ENCODE results near the gene BLOC1S2. TPM values are rescaled to one million over a fixed set of nuclear protein-coding genes. Genes with fewer than 3 reads are reported as not detected.

The BLOC1S2 gene
- total RNA-seq, 1 experiment from 2014 or later, result 54.1 TPM

DNA sequence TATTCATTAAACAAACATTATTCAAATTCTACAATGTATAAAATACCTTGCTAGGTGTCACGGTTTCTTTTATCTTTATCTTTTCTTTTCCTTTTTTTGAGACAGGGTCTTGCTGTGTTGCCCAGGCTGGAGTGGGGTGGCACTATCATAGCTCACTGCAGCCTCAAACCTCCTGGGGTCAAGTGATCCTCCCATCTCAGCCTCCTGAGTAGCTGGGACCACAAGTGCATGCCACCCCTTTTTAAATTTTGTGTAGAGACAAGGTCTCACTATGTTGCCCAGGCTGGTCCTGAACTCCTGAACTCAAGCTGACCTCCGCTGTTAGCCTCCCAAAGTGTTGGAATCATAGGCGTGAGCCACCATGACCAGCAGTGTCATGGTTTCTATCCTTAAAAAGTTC is 17.9 kb upstream of the BLOC1S2 start:
- ChIA-PET POLR2A (no interaction called here), CTCF (interaction anchor here (0.6 to 1.3 kb wide), 6 partner anchors 17 to 205 kb away, joined by 3 to 10 read pairs (median 6); partner anchors contain the start of gene PKD2L1)
- Mint-ChIP-seq H3K9me3 (peaks cover 25% of the 10 kb centered on the region), H3K4me3 (no peak overlapping the region), H3K27ac (no peak overlapping the region), H3K4me1 (peaks cover 26% of the 10 kb centered on the region), H3K36me3 (peaks cover 20% of the 10 kb centered on the region), H3K27me3 (ENCODE audit: low read depth) (peaks cover 8% of the 10 kb centered on the region; the same call in 1 of the 2 replicates)
- ATAC-seq, result no peak
- DNase-seq (ENCODE audit: low spot score), result no peak
- TF ChIP-seq, protein P1, sequence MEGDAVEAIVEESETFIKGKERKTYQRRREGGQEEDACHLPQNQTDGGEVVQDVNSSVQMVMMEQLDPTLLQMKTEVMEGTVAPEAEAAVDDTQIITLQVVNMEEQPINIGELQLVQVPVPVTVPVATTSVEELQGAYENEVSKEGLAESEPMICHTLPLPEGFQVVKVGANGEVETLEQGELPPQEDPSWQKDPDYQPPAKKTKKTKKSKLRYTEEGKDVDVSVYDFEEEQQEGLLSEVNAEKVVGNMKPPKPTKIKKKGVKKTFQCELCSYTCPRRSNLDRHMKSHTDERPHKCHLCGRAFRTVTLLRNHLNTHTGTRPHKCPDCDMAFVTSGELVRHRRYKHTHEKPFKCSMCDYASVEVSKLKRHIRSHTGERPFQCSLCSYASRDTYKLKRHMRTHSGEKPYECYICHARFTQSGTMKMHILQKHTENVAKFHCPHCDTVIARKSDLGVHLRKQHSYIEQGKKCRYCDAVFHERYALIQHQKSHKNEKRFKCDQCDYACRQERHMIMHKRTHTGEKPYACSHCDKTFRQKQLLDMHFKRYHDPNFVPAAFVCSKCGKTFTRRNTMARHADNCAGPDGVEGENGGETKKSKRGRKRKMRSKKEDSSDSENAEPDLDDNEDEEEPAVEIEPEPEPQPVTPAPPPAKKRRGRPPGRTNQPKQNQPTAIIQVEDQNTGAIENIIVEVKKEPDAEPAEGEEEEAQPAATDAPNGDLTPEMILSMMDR (IDR thresholded peaks at IDR 0.05), result no peak
- no peak for TF ChIP-seq CREB1 (CRISPR knock-in tag; IDR thresholded peaks at IDR 0.05)
- 0 out of 2 replicates have a peak, but pooled peaks have one; percentile 12 for TF ChIP-seq GTF2I (CRISPR knock-in tag; conservative IDR thresholded peaks at IDR 0.05)
- TF ChIP-seq ZNF121 (CRISPR knock-in tag; IDR thresholded peaks at IDR 0.05), result peak; percentile 77

DNA sequence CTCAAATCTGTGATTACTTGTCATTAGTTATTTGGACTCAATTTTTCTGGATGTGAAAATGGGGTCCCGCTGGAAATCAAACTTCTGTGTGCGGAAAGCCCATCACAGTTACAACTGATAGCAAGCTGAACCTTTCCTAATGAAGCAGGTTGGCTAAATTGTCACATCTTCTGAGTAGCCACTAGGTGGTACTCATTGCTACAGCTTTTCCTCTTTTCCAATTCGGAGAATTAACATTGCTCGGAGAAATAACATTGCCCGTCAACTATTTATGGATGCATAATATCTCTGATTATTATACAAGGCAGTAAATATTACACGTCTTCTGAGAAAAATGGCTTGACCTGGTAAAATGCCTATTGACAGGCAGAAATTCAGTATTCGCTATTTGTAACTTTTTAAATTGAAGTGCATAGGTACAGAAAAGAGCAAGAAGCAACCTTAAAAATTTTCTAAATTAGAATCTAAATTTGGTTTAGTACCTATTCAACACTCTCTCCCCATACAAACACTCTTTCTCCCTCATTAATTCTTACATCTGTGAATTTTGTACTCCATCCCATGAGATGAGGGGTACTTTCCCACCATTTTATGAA is 17.3 kb upstream of the BLOC1S2 start:
- TF ChIP-seq, protein P2, sequence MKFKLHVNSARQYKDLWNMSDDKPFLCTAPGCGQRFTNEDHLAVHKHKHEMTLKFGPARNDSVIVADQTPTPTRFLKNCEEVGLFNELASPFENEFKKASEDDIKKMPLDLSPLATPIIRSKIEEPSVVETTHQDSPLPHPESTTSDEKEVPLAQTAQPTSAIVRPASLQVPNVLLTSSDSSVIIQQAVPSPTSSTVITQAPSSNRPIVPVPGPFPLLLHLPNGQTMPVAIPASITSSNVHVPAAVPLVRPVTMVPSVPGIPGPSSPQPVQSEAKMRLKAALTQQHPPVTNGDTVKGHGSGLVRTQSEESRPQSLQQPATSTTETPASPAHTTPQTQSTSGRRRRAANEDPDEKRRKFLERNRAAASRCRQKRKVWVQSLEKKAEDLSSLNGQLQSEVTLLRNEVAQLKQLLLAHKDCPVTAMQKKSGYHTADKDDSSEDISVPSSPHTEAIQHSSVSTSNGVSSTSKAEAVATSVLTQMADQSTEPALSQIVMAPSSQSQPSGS (CRISPR knock-in tag; IDR thresholded peaks at IDR 0.05; ENCODE audit: borderline replicate concordance, low read depth), result no peak
- TF ChIP-seq NR3C1 (CRISPR knock-in tag; conservative IDR thresholded peaks at IDR 0.05; ENCODE audit: low read depth) (no peak), NFE2L1 (CRISPR knock-in tag; IDR thresholded peaks at IDR 0.05) (no peak), KAT7 (CRISPR knock-in tag; IDR thresholded peaks at IDR 0.05; ENCODE audit: borderline replicate concordance) (no peak), GTF2I (CRISPR knock-in tag; conservative IDR thresholded peaks at IDR 0.05) (no peak), ZNF416 (CRISPR knock-in tag; IDR thresholded peaks at IDR 0.05) (no peak), TCF7 (CRISPR knock-in tag; IDR thresholded peaks at IDR 0.05; ENCODE audit: low read depth) (no peak), HMGA2 (CRISPR knock-in tag; IDR thresholded peaks at IDR 0.05) (no peak), PRRX2 (CRISPR knock-in tag; IDR thresholded peaks at IDR 0.05) (no peak), FOXP1 (CRISPR knock-in tag; IDR thresholded peaks at IDR 0.05; ENCODE audit: borderline replicate concordance) (no peak), ZNF219 (CRISPR knock-in tag; IDR thresholded peaks at IDR 0.05; ENCODE audit: borderline replicate concordance) (no peak)
- TF ChIP-seq, protein P3, sequence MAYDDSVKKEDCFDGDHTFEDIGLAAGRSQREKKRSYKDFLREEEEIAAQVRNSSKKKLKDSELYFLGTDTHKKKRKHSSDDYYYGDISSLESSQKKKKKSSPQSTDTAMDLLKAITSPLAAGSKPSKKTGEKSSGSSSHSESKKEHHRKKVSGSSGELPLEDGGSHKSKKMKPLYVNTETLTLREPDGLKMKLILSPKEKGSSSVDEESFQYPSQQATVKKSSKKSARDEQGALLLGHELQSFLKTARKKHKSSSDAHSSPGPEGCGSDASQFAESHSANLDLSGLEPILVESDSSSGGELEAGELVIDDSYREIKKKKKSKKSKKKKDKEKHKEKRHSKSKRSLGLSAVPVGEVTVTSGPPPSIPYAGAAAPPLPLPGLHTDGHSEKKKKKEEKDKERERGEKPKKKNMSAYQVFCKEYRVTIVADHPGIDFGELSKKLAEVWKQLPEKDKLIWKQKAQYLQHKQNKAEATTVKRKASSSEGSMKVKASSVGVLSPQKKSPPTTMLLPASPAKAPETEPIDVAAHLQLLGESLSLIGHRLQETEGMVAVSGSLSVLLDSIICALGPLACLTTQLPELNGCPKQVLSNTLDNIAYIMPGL (CRISPR knock-in tag; IDR thresholded peaks at IDR 0.05), result no peak
- TF ChIP-seq, protein P4, sequence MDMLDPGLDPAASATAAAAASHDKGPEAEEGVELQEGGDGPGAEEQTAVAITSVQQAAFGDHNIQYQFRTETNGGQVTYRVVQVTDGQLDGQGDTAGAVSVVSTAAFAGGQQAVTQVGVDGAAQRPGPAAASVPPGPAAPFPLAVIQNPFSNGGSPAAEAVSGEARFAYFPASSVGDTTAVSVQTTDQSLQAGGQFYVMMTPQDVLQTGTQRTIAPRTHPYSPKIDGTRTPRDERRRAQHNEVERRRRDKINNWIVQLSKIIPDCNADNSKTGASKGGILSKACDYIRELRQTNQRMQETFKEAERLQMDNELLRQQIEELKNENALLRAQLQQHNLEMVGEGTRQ (CRISPR knock-in tag; IDR thresholded peaks at IDR 0.05), result no peak
- TF ChIP-seq, protein P5, sequence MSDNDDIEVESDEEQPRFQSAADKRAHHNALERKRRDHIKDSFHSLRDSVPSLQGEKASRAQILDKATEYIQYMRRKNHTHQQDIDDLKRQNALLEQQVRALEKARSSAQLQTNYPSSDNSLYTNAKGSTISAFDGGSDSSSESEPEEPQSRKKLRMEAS (CRISPR knock-in tag; IDR thresholded peaks at IDR 0.05), result no peak
- TF ChIP-seq, protein P6, sequence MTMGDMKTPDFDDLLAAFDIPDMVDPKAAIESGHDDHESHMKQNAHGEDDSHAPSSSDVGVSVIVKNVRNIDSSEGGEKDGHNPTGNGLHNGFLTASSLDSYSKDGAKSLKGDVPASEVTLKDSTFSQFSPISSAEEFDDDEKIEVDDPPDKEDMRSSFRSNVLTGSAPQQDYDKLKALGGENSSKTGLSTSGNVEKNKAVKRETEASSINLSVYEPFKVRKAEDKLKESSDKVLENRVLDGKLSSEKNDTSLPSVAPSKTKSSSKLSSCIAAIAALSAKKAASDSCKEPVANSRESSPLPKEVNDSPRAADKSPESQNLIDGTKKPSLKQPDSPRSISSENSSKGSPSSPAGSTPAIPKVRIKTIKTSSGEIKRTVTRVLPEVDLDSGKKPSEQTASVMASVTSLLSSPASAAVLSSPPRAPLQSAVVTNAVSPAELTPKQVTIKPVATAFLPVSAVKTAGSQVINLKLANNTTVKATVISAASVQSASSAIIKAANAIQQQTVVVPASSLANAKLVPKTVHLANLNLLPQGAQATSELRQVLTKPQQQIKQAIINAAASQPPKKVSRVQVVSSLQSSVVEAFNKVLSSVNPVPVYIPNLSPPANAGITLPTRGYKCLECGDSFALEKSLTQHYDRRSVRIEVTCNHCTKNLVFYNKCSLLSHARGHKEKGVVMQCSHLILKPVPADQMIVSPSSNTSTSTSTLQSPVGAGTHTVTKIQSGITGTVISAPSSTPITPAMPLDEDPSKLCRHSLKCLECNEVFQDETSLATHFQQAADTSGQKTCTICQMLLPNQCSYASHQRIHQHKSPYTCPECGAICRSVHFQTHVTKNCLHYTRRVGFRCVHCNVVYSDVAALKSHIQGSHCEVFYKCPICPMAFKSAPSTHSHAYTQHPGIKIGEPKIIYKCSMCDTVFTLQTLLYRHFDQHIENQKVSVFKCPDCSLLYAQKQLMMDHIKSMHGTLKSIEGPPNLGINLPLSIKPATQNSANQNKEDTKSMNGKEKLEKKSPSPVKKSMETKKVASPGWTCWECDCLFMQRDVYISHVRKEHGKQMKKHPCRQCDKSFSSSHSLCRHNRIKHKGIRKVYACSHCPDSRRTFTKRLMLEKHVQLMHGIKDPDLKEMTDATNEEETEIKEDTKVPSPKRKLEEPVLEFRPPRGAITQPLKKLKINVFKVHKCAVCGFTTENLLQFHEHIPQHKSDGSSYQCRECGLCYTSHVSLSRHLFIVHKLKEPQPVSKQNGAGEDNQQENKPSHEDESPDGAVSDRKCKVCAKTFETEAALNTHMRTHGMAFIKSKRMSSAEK (CRISPR knock-in tag; IDR thresholded peaks at IDR 0.05; ENCODE audit: borderline replicate concordance), result no peak
- TF ChIP-seq, protein P7, sequence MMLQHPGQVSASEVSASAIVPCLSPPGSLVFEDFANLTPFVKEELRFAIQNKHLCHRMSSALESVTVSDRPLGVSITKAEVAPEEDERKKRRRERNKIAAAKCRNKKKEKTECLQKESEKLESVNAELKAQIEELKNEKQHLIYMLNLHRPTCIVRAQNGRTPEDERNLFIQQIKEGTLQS (CRISPR knock-in tag; conservative IDR thresholded peaks at IDR 0.05), result no peak
- TF ChIP-seq, protein P8, sequence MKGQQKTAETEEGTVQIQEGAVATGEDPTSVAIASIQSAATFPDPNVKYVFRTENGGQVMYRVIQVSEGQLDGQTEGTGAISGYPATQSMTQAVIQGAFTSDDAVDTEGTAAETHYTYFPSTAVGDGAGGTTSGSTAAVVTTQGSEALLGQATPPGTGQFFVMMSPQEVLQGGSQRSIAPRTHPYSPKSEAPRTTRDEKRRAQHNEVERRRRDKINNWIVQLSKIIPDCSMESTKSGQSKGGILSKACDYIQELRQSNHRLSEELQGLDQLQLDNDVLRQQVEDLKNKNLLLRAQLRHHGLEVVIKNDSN (CRISPR knock-in tag; IDR thresholded peaks at IDR 0.05), result no peak
- TF ChIP-seq, protein P9, sequence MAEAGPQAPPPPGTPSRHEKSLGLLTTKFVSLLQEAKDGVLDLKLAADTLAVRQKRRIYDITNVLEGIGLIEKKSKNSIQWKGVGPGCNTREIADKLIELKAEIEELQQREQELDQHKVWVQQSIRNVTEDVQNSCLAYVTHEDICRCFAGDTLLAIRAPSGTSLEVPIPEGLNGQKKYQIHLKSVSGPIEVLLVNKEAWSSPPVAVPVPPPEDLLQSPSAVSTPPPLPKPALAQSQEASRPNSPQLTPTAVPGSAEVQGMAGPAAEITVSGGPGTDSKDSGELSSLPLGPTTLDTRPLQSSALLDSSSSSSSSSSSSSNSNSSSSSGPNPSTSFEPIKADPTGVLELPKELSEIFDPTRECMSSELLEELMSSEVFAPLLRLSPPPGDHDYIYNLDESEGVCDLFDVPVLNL (CRISPR knock-in tag; IDR thresholded peaks at IDR 0.05; ENCODE audit: borderline replicate concordance, low read depth), result no peak
- Mint-ChIP-seq H3K4me3 (no peak overlapping the region), H3K27ac (no peak overlapping the region), H3K36me3 (peaks cover 20% of the 10 kb centered on the region), H3K27me3 (ENCODE audit: low read depth) (peaks cover 7% of the 10 kb centered on the region; the same call in 1 of the 2 replicates), H3K4me1 (peaks cover 28% of the 10 kb centered on the region), H3K9me3 (peaks cover 28% of the 10 kb centered on the region)
- ChIA-PET POLR2A (interaction anchor here (0.6 kb wide), 1 partner anchor 577 kb away, joined by 5 read pairs; no protein-coding TSS in a partner anchor), CTCF (interaction anchor here (0.6 to 1.7 kb wide), 21 partner anchors 8 to 458 kb away, joined by 3 to 10 read pairs (median 4); partner anchors contain the start of gene PKD2L1)
- DNase-seq (ENCODE audit: low spot score) (no peak), ATAC-seq (peak; percentile 67)
